Measurements from ENCODE around the gene MAMDC2. TPM values are rescaled to one million over a fixed set of nuclear protein-coding genes. Genes with fewer than 3 reads are reported as not detected.

Gene MAMDC2
- total and polyA plus RNA-seq, 12 donors, result 0.83 to 15.7 (median 5.0) TPM

DNA sequence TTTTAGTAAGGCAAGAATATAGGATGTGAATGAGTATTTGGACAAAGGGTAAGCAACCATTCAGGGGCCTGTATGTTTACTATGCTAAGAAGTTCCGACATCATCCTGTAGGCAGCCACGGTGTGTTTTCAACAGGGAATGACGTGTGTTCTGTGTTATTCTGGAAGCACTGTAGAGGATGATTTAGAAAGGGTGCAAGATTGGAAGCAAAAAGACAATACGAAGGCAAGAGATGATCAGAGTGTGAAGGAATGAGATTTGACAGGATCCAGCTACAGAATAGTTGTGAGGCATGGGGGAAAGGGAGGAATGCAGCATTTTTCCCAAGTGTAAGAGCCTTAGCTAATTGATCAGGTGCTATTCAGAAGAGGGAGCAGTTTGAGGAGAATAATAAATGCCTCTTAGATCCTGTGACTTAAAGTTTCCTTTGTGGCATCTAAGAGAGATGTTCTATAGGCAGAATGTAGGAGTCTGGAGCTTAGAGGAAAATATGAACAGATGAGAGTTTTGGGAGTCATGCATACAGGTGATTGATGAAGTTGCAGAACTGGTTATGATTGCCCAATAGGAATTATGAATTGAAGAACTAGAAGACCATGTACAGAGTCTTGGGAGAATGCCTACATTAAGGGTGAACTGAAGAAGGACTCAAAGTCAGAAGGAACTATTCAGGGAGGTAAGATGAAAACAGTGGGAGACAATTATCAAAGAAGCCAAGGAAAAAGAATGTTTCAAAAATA, 217.7 kb downstream of the MAMDC2 start:
- Histone ChIP-seq H3K27me3 (no peaks in the 10 kb centered on the region), H3K4me1 (replicated peaks in 1 of 2) (peaks cover 9 to 49% of the 10 kb centered on the region in 2 donors), H3K36me3 (replicated peaks in 1 of 2) (peaks cover 0 to 17% of the 10 kb centered on the region in 2 donors), H3K4me3 (no peak overlapping the region), H3K9me3 (replicated peaks in 1 of 3) (no peaks in the 10 kb centered on the region), H3K27ac (no peak overlapping the region)
- no peak for DNase-seq
- WGBS, 4 donors, result 88 to 92% (median 90%) methylated on average over 4 of the region's 4 CpGs
- intact Hi-C loops (cut with DNase I), result no loop called here
- TF ChIP-seq CTCF (IDR thresholded peaks at IDR 0.05) (no peak), POLR2A (IDR thresholded peaks at IDR 0.05) (no peak)

GRCh38 chr9:70262366-70262765, 218.7 kb downstream of the MAMDC2 start:
- intact Hi-C loops (cut with DNase I), result no loop called here
- Histone ChIP-seq H3K27me3 (no peaks in the 10 kb centered on the region), H3K4me1 (replicated peaks in 1 of 2) (peaks cover 9 to 44% of the 10 kb centered on the region in 2 donors), H3K9me3 (replicated peaks in 1 of 3) (no peaks in the 10 kb centered on the region), H3K4me3 (no peak overlapping the region), H3K27ac (no peak overlapping the region), H3K36me3 (replicated peaks in 1 of 2) (peaks cover 0 to 17% of the 10 kb centered on the region in 2 donors)
- 90 to 96% (median 93%) methylated on average over 2 of the region's 2 CpGs for WGBS, 4 donors
- no peak for TF ChIP-seq CTCF (IDR thresholded peaks at IDR 0.05)
- no peak for TF ChIP-seq POLR2A (IDR thresholded peaks at IDR 0.05)
- DNase-seq, result no peak

GRCh38 chr9:70262948-70263347, 219.3 kb downstream of the MAMDC2 start:
- no peaks in the 10 kb centered on the region for H3K27me3 ChIP-seq
- intact Hi-C loops (cut with DNase I), result no loop called here
- no peaks in the 10 kb centered on the region for H3K9me3 ChIP-seq (replicated peaks in 1 of 3)
- TF ChIP-seq CTCF (IDR thresholded peaks at IDR 0.05), result no peak
- no peak for TF ChIP-seq POLR2A (IDR thresholded peaks at IDR 0.05)
- 77 to 88% (median 83%) methylated on average over 6 of the region's 6 CpGs for WGBS, 4 donors
- H3K4me3 ChIP-seq, result no peak overlapping the region
- peaks cover 9 to 38% of the 10 kb centered on the region in 2 donors for H3K4me1 ChIP-seq (replicated peaks in 1 of 2)
- H3K27ac ChIP-seq, result no peak overlapping the region
- H3K36me3 ChIP-seq (replicated peaks in 1 of 2), result peaks cover 0 to 17% of the 10 kb centered on the region in 2 donors
- no peak for DNase-seq

- Histone ChIP-seq H3K4me3 (no peak overlapping the region), H3K27ac (no peak overlapping the region), H3K4me1 (replicated peaks in 1 of 2) (peaks cover 9 to 37% of the 10 kb centered on the region in 2 donors), H3K27me3 (no peaks in the 10 kb centered on the region), H3K9me3 (replicated peaks in 1 of 3) (no peaks in the 10 kb centered on the region), H3K36me3 (replicated peaks in 1 of 2) (peaks cover 0 to 17% of the 10 kb centered on the region in 2 donors)
- WGBS, 4 donors, result 64 to 68% (median 65%) methylated on average over 1 of the region's 1 CpG
- no peak for DNase-seq
- intact Hi-C loops (cut with DNase I), result no loop called here
- no peak for TF ChIP-seq POLR2A (IDR thresholded peaks at IDR 0.05)
- no peak for TF ChIP-seq CTCF (IDR thresholded peaks at IDR 0.05)
Observed at GRCh38 chr9:70263421-70263820, 219.8 kb downstream of the MAMDC2 start.

Small RNAs within 50 kb of the gene (small RNA-seq; reads per million reads assigned to genes)
- 0.33 to 0.71 reads per million in 2 donors for gene RNU2-5P

Other genes starting within 250 kb of the MAMDC2 start
- under 1 TPM in 1 of 9 donors, not detected in 8; 0.83 TPM for gene CFAP95, start 223.0 kb upstream of the MAMDC2 start, total RNA-seq
- 1 to 10 TPM in 1 of 3 donors, under 1 TPM in 2; 0.17 to 1.1 (median 0.97) TPM for gene CFAP95, start 223.0 kb upstream of the MAMDC2 start, polyA plus RNA-seq
- gene SMC5, start 215.1 kb downstream of the MAMDC2 start, total RNA-seq, result 10 to 100 TPM in 8 of 9 donors, 1 to 10 TPM in 1; 8.9 to 47.2 (median 15.8) TPM
- gene SMC5, start 215.1 kb downstream of the MAMDC2 start, polyA plus RNA-seq, result 10 to 100 TPM in 1 of 3 donors, 1 to 10 TPM in 2; 5.2 to 20.2 (median 7.6) TPM

Data from adrenal gland (tissue), 12 donors.